Natural killer cell treated with Interleukin-12 subunit alpha and Interleukin-12 subunit beta and Interleukin-15 and Interleukin-18, amount 100 ng/mL, for 72 hours (primary cell): ENCODE data around the gene CLDN6. TPM values are rescaled to one million over a fixed set of nuclear protein-coding genes. Genes with fewer than 3 reads are reported as not detected.

Experiments
- ATAC-seq, 2 donors: fragments of 150-1000 bp; cut with Tn5 transposase in 1 of 2; sonication (Bioruptor Pico), chemical (Tn5 transposase) in 1 of 2; 2 replicates each; pipeline ENCODE4 v1.10.0; 2021
- DNase-seq: peaks from one replicate; pipeline ENCODE4 v3.0.0; 2022; ENCODE audit warnings: low spot score
- H3K27ac Mint-ChIP-seq, 2 donors: 1 replicate in 1 of 2; 2 replicates in 1 of 2; pipeline ENCODE4 v1.8.0; 2022; ENCODE audit warnings: mixed read lengths in 2 of 2, mild to moderate bottlenecking in 1 of 2, moderate library complexity in 1 of 2
- H3K27me3 Mint-ChIP-seq, 2 donors: 1 replicate in 1 of 2; 2 replicates in 1 of 2; pipeline ENCODE4 v1.8.0; 2022; ENCODE audit warnings: mixed read lengths in 2 of 2
- H3K36me3 Mint-ChIP-seq: one replicate; pipeline ENCODE4 v1.8.0; 2022; ENCODE audit warnings: mixed read lengths
- H3K4me1 Mint-ChIP-seq, 2 donors: 1 replicate in 1 of 2; 2 replicates in 1 of 2; pipeline ENCODE4 v1.8.0; 2022; ENCODE audit warnings: low read depth in 2 of 2, mixed read lengths in 2 of 2, mild to moderate bottlenecking in 1 of 2
- H3K4me3 Mint-ChIP-seq: one replicate; pipeline ENCODE4 v1.8.0; 2022; ENCODE audit warnings: mixed read lengths
- H3K9me3 Mint-ChIP-seq: 2 replicates; pipeline ENCODE4 v1.8.0; 2022; ENCODE audit warnings: mixed read lengths
- total RNA-seq, 2 donors: library from RNA; stranded (reverse); gene quantifications; one replicate each; pipeline ENCODE4 v1.2.3, GENCODE V29; 2022

CLDN6 gene, protein sequence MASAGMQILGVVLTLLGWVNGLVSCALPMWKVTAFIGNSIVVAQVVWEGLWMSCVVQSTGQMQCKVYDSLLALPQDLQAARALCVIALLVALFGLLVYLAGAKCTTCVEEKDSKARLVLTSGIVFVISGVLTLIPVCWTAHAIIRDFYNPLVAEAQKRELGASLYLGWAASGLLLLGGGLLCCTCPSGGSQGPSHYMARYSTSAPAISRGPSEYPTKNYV
- total RNA-seq: not detected

DNA sequence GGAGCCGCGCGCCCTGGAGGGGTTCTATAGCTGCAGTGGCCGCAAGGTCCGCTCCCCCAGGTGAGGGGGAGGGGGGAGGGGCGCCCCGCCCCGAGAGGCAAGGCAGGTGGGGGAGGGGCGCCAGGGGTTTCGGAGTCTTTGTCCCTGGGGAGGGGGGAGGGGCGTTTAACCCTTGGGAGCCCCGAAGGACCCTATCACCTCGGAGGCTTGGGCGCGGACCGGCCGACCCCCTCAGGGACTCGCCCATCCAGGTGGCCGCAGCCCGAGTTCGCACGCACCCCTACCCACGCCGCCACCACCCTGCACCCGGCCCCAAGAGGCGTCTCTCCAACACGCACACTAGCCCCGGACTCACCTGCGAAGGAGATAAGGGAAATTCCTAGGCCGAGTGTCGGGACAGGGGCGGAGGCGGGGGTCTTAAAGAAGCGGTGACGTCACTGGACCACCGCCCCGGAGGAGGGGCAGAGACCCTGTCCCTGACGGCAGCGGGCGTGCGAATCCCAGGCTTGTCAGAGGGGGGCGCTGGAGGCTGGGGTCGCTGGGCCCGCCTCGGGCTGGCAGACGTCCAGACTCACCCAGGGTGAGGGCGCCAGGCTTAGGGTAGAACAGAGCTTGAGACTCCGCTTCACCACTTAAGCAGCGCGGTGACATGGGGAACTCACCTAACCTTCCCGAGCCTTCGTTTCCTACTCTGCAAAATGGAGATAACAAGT, at the start of gene CLDN6:
Gene CLDN6 (minus strand): TSS at position 390 of the 713 bp plus-strand sequence. CDS start 2,162 bp downstream, outside the sequence.
- no peak for ATAC-seq
- DNase-seq: no peak
- Mint-ChIP-seq H3K4me1 (peaks cover 19 to 23% of the 10 kb centered on the region in 2 donors), H3K27ac (no peak within 1 kb of the TSS), H3K36me3 (no peaks in the 10 kb centered on the region), H3K9me3 (no peaks in the 10 kb centered on the region), H3K4me3 (no peak within 1 kb of the TSS), H3K27me3 (peaks cover 0 to 4% of the 10 kb centered on the region in 2 donors)

DNA sequence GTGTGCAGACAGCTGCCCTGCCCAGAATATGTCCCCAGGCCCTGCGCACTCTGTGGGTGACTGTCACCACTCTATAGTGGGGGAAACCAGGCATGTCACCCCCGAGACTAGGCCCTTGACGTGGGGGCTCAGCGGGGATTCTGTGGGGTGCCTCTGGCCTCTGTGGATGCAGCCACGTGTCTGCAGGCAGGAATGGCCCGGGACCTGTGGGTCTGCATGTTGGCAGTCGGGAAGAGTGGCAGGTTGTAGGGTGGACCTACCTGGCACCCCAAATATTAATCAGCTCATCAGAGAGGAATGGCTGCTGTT, 48.4 kb upstream of the CLDN6 start:
- H3K4me3 Mint-ChIP-seq: peak overlapping the region; percentile 100
- H3K9me3 Mint-ChIP-seq: no peaks in the 10 kb centered on the region
- DNase-seq (no peak), ATAC-seq (peak in 1 of 2 donors; percentile 1)
- peak overlapping the region; percentile 97 to 100 for H3K27ac Mint-ChIP-seq
- no peaks in the 10 kb centered on the region for H3K27me3 Mint-ChIP-seq
- peaks cover 22% of the 10 kb centered on the region for H3K36me3 Mint-ChIP-seq
- H3K4me1 Mint-ChIP-seq: peaks cover 55 to 59% of the 10 kb centered on the region in 2 donors

DNA sequence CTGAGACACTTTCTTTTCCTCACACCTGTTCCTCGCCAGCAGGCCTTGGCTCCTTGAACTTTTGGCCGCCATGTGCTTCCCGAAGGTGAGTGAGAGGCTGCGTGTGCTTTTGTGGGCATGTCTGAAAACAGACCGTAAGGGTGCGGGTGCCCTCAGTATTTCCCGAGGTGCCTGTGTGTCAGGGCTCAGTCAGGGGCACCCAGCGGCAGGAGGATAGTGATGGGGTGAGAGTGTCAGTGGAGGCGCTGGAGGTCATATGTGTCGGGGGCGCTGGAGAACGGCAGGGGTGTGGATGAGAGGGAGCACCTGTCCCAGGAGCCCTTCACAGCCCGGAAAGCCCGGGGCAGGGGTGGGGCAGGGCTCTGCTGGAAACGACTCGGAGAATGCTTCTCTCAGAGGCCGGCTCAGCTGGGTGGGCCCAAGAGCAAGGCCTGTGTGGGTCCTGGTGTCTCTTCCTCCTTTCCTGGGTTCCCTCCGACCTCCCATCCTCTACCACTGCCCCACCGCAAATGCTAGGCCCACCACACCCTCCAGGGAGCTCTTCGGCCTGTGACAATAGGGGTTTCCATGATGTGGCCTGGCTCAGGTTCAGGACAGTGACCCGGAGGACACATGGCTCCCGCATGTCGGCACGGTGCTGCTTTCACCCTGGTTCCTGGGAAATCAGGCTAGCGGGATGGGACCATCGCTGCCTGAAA, 47.9 kb upstream of the CLDN6 start:
- peak overlapping the region; percentile 100 for H3K4me3 Mint-ChIP-seq
- ATAC-seq: peak; percentile 1 to 29
- peaks cover 22% of the 10 kb centered on the region for H3K36me3 Mint-ChIP-seq
- DNase-seq: no peak
- peak overlapping the region; percentile 97 to 100 for H3K27ac Mint-ChIP-seq
- H3K27me3 Mint-ChIP-seq: no peaks in the 10 kb centered on the region
- H3K9me3 Mint-ChIP-seq: no peaks in the 10 kb centered on the region
- H3K4me1 Mint-ChIP-seq: peaks cover 50 to 54% of the 10 kb centered on the region in 2 donors

DNA sequence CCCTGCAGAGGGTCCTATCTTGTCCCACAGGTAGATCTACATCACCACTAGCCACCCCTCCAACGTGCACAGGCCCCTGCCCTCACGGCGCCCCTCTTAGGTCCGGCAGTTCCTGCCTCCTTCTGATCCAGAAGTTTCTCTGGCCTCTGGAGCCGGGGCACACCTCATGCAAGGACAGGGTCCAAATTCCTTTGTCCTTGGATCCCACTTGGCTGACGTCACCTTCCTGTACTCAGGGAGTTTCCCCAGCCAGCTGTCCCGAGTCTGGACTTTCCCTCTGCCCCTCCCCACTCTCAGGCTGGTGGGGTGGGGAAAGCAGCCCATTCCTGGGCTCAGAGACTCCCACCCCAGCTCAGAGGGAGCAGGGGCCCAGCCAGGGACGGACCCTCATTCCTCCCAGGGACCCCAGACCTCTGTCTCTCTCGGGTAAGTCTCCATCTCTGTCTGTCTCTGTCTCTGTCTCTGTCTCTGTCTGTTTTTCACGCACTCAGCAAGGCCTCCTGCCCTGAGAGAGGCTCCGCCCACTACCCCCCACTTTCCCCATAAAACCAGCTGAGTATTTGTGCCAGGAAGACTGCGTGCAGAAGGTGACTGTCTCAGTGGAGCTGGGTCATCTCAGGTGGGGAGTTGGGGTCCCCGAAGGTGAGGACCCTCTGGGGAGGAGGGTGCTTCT, 47.2 kb upstream of the CLDN6 start, which contains the start of gene IL32:
Gene IL32 (plus strand): TSS at position 572 of the 673 bp plus-strand sequence. CDS start 172 bp downstream, outside the sequence.
- DNase-seq (no peak), ATAC-seq (peak; percentile 71 to 73)
- H3K27ac Mint-ChIP-seq: peak within 1 kb of the TSS; percentile 97 to 100
- H3K9me3 Mint-ChIP-seq: no peaks in the 10 kb centered on the region
- peaks cover 22% of the 10 kb centered on the region for H3K36me3 Mint-ChIP-seq
- H3K27me3 Mint-ChIP-seq: no peaks in the 10 kb centered on the region
- peak within 1 kb of the TSS; percentile 100 for H3K4me3 Mint-ChIP-seq
- H3K4me1 Mint-ChIP-seq: peaks cover 49 to 55% of the 10 kb centered on the region in 2 donors

DNA sequence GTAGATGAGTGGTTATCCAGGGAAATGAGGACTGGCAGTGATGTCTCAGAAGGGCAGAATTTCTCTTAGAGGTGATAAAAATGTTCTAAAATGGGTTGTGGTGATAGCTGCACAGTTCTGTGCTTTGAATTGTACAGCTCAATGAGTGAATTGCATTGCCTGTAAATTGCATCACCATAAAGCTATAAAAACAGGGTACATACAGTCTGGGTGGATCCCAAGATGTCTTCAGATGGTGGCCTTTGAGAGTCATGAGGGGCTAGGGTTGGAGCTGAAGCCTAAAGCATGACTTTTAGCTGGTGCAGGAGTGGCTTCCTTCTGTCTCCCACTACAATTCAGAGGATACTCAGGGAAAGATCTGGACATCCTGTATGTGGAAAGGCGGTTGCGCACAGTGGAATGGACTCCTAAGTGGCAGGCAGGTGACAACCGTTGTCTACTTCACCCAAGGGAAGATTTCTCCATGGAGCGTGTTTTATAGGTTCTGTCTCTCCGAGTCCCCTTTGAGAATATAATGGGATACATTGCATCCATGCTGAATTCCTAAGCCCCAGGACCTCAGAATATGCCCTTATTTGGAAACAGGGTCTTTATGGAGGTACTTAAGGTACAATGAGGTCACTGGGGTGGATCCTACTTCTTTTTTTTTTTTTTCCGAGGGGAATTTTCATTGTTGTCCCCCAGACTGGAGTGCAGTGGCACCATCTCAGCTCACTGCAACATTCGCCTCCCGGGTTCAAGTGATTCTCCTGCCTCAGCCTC, 45.8 kb upstream of the CLDN6 start:
- peaks cover 11% of the 10 kb centered on the region for H3K36me3 Mint-ChIP-seq
- H3K4me1 Mint-ChIP-seq: peaks cover 46 to 53% of the 10 kb centered on the region in 2 donors
- peak overlapping the region; percentile 52 for H3K4me3 Mint-ChIP-seq
- DNase-seq: no peak
- ATAC-seq: no peak
- peak overlapping the region; percentile 97 to 100 for H3K27ac Mint-ChIP-seq
- H3K9me3 Mint-ChIP-seq: no peaks in the 10 kb centered on the region
- H3K27me3 Mint-ChIP-seq: no peaks in the 10 kb centered on the region

DNA sequence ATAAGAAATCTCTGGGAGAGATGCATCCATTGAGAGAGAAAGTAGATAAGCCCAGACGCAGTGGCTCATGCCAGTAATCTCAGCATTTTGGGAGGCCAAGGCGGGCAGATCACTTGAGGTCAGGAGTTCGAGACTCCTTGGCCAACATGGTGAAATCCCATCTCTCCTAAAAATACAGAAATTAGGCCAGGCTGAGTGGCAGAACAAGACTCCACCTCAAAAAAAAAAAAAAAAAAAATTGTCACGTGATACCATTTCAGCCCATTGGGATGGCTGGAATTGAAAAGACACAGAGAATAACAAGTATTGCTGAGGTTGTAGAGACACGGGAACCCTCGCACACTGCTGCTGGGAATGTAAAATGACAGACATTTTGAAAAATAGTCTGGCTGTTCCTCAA, 44.6 kb upstream of the CLDN6 start:
- peaks cover 43 to 46% of the 10 kb centered on the region in 2 donors for H3K4me1 Mint-ChIP-seq
- ATAC-seq: no peak
- no peaks in the 10 kb centered on the region for H3K9me3 Mint-ChIP-seq
- DNase-seq: no peak
- peak overlapping the region; percentile 97 to 100 for H3K27ac Mint-ChIP-seq
- no peaks in the 10 kb centered on the region for H3K27me3 Mint-ChIP-seq
- peaks cover 8% of the 10 kb centered on the region for H3K36me3 Mint-ChIP-seq
- peak overlapping the region; percentile 52 for H3K4me3 Mint-ChIP-seq

DNA sequence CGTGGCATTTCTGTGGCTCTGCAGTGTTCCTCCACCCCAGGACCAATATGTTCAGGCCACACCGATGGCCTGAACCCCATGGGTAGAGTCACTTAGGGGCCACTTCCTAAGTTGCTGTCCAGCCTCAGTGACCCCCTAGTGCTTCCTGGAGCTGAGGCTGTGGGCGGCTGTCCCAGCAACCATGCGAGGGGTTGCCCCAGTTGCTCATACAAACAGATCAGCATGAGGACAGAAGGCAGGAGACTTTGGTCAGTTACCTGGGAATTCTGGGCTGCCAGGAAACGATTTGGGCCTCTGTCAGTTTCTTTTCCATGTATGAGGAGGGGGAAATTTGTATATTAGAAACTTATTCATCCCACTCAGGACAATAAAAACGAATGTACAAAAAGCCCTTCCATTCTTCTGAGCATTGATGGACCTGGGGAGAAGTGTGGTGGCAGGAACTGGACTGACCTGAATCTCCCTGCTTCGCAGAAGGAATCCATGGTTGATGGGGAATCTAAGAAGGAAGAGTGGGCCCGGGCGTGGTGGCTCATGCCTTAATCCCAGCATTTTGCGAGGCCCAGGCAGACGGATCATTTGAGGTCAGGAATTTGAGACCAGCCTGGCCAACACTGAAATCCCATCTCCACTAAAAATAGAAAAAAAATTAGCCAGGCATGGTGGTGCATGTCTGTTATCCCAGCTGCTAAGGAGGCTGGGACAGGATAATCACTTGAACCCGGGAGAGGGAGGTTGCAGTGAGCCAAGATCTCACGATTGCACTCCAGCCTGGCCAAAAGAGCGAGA, 42.5 kb upstream of the CLDN6 start:
- ATAC-seq (no peak), DNase-seq (no peak)
- peak overlapping the region; percentile 89 for H3K4me3 Mint-ChIP-seq
- no peaks in the 10 kb centered on the region for H3K27me3 Mint-ChIP-seq
- peaks cover 9% of the 10 kb centered on the region for H3K36me3 Mint-ChIP-seq
- peaks cover 52% of the 10 kb centered on the region in 2 donors for H3K4me1 Mint-ChIP-seq
- no peaks in the 10 kb centered on the region for H3K9me3 Mint-ChIP-seq
- peak overlapping the region; percentile 92 to 99 for H3K27ac Mint-ChIP-seq

DNA sequence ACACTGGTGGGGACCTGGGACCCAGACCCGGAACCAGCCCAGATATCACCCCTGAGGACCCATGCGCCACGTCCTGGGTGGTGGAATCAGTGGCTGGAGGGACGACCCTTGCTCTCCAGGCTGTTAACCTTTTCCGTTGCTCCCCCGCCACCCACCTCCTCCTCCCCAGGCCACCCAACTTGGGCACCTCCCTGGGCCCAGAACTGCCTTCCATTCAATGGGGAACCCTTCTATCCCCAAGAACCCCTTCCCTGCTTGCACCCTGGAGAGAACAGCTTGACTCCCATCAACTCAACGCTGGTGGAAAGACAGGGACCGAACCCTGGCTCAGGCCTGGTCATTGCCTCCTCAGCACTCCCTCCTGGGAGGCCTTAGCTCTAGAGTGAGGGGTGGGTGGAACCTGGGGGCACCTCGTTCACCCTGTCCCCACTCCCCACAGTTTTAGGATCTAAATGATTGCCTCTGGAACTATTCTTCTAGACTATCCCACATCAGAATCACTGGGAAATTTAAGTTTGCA, 41.8 kb upstream of the CLDN6 start:
- H3K9me3 Mint-ChIP-seq: no peaks in the 10 kb centered on the region

DNA sequence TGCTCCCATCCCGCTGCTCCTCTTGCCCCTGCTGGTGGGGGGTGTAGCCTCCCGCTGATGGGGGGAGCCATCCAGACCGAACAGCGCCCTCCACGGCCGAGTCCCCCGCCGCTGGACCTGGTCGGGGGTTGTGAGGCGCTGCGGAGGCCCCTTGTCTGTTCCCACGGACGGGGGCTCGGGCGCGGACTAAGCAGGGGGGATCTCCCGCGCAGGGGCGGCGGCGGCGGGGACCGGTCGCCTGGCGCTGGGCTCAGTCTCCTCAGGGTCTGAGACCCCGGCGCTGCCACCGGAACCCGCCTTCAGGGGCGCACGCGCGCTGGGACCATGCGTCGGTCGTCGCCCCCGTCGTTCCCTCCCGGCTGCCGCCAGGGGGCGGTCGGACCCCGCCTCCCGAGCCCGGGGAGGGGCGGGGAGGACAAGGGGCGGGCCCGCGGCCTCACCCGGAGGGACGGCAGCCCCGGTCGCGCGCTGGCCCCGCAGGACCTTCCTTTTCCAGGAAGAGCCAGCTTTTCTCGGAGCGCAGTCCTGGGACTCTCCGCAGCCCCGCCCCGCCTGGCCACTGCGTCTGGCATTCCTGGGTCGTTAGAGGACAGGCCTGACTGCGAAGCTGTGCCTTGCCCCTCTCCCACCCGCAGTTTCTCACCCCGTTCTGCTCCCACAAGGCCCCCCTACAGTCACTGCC, 41.2 kb upstream of the CLDN6 start:
- peak; percentile 88 to 94 for ATAC-seq
- no peaks in the 10 kb centered on the region for H3K27me3 Mint-ChIP-seq
- DNase-seq: peak; percentile 97
- peaks cover 55 to 61% of the 10 kb centered on the region in 2 donors for H3K4me1 Mint-ChIP-seq
- H3K4me3 Mint-ChIP-seq: peak overlapping the region; percentile 89
- H3K36me3 Mint-ChIP-seq: peaks cover 16% of the 10 kb centered on the region
- H3K27ac Mint-ChIP-seq: peak overlapping the region; percentile 92 to 99
- no peaks in the 10 kb centered on the region for H3K9me3 Mint-ChIP-seq

More for the DNA sequence above, 41.8 kb upstream of the CLDN6 start:
- no peak for ATAC-seq
- peaks cover 13% of the 10 kb centered on the region for H3K36me3 Mint-ChIP-seq
- H3K4me3 Mint-ChIP-seq: peak overlapping the region; percentile 89
- H3K27me3 Mint-ChIP-seq: no peaks in the 10 kb centered on the region
- peak overlapping the region; percentile 92 to 99 for H3K27ac Mint-ChIP-seq
- DNase-seq: no peak
- peaks cover 55% of the 10 kb centered on the region in 2 donors for H3K4me1 Mint-ChIP-seq

DNA sequence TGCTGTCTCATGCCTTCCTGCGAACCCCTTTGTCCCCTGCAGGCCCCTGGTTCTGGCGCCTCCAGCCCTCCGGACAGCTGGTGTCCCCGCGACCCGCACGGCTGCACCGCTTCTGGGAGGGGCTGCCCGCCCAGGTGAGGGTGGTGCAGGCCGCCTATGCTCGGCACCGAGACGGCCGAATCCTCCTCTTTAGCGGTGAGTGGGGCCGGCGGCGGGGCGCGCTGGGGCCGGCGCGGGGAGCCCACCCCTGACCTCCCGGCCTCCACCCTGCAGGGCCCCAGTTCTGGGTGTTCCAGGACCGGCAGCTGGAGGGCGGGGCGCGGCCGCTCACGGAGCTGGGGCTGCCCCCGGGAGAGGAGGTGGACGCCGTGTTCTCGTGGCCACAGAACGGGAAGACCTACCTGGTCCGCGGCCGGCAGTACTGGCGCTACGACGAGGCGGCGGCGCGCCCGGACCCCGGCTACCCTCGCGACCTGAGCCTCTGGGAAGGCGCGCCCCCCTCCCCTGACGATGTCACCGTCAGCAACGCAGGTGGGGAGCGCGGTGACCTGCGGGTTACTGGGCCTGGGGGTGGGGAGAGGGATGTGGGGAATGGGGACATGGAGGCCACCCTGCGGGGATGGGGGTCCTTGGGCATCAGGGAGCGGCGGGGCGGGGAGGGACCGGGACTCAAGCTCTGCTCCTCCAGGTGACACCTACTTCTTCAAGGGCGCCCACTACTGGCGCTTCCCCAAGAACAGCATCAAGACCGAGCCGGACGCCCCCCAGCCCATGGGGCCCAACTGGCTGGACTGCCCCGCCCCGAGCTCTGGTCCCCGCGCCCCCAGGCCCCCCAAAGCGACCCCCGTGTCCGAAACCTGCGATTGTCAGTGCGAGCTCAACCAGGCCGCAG, 40.4 kb upstream of the CLDN6 start:
- Mint-ChIP-seq H3K4me1 (peaks cover 57 to 63% of the 10 kb centered on the region in 2 donors), H3K36me3 (peaks cover 24% of the 10 kb centered on the region)

More for the DNA sequence above, 40.4 kb upstream of the CLDN6 start:
- Mint-ChIP-seq H3K4me3 (peak overlapping the region; percentile 89), H3K9me3 (no peaks in the 10 kb centered on the region), H3K27me3 (no peaks in the 10 kb centered on the region), H3K27ac (peak overlapping the region; percentile 99 to 100)
- ATAC-seq (peak; percentile 50 to 63), DNase-seq (peak; percentile 78)
